ENCODE results near the gene NIM1K. TPM values are rescaled to one million over a fixed set of nuclear protein-coding genes. Genes with fewer than 3 reads are reported as not detected.

NIM1K gene
- total RNA-seq, 1 experiment from 2014 or later: 0.07 TPM

DNA sequence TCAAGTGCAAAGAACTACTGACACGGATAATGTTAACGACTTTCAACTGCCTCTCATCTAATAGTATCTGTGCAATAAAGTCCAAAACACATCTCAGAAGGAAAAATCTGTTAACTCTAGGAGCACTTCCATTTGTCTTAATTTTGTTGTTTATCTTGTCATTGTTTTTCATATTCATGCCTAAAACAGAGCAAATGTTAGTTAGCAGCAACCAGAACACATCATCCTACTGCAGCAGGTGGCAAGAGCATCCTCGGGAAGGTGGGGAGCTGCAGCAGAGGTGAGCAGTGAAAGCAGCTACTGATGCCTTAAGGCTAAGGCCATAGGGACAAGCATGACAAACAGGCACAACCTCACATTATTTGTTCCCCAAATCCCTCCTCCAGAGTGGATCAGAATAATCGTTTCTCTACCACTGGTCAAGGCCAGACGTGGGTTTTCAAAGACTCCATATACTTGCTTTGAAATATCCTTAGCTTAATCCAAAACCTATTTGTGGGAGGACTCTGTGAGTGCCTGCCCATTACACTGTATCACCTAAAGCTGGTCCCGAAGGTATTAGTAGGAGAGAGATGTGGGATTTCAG, 120.1 kb downstream of the NIM1K start (continued):
- TF ChIP-seq, protein P1, sequence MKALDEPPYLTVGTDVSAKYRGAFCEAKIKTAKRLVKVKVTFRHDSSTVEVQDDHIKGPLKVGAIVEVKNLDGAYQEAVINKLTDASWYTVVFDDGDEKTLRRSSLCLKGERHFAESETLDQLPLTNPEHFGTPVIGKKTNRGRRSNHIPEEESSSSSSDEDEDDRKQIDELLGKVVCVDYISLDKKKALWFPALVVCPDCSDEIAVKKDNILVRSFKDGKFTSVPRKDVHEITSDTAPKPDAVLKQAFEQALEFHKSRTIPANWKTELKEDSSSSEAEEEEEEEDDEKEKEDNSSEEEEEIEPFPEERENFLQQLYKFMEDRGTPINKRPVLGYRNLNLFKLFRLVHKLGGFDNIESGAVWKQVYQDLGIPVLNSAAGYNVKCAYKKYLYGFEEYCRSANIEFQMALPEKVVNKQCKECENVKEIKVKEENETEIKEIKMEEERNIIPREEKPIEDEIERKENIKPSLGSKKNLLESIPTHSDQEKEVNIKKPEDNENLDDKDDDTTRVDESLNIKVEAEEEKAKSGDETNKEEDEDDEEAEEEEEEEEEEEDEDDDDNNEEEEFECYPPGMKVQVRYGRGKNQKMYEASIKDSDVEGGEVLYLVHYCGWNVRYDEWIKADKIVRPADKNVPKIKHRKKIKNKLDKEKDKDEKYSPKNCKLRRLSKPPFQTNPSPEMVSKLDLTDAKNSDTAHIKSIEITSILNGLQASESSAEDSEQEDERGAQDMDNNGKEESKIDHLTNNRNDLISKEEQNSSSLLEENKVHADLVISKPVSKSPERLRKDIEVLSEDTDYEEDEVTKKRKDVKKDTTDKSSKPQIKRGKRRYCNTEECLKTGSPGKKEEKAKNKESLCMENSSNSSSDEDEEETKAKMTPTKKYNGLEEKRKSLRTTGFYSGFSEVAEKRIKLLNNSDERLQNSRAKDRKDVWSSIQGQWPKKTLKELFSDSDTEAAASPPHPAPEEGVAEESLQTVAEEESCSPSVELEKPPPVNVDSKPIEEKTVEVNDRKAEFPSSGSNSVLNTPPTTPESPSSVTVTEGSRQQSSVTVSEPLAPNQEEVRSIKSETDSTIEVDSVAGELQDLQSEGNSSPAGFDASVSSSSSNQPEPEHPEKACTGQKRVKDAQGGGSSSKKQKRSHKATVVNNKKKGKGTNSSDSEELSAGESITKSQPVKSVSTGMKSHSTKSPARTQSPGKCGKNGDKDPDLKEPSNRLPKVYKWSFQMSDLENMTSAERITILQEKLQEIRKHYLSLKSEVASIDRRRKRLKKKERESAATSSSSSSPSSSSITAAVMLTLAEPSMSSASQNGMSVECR (CRISPR knock-in tag; IDR thresholded peaks at IDR 0.05; ENCODE audit: borderline replicate concordance): no peak
- TF ChIP-seq NFE2L1 (CRISPR knock-in tag; IDR thresholded peaks at IDR 0.05) (no peak), SMAD3 (CRISPR knock-in tag; IDR thresholded peaks at IDR 0.05; ENCODE audit: borderline replicate concordance) (no peak), NR2C2 (CRISPR knock-in tag; IDR thresholded peaks at IDR 0.05) (no peak), OVOL2 (CRISPR knock-in tag; IDR thresholded peaks at IDR 0.05; ENCODE audit: borderline replicate concordance) (no peak), TEAD1 (CRISPR knock-in tag; IDR thresholded peaks at IDR 0.05) (no peak), HMGA2 (CRISPR knock-in tag; IDR thresholded peaks at IDR 0.05) (no peak), MYBL2 (CRISPR knock-in tag; IDR thresholded peaks at IDR 0.05) (no peak), ZNF416 (CRISPR knock-in tag; IDR thresholded peaks at IDR 0.05) (no peak), CBFB (CRISPR knock-in tag; IDR thresholded peaks at IDR 0.05; ENCODE audit: low read depth) (no peak)

GRCh38 chr5:43312699-43313034, 120.6 kb downstream of the NIM1K start:
- peak overlapping the region; percentile 91 for H3K27ac Mint-ChIP-seq
- TF ChIP-seq FOXK1 (CRISPR knock-in tag; IDR thresholded peaks at IDR 0.05): no peak
- no peak for TF ChIP-seq ELF4 (CRISPR knock-in tag; IDR thresholded peaks at IDR 0.05; ENCODE audit: low read depth)
- no peak for TF ChIP-seq ZNF263 (CRISPR knock-in tag; IDR thresholded peaks at IDR 0.05; ENCODE audit: low read depth)
- H3K36me3 Mint-ChIP-seq: peaks cover 10% of the 10 kb centered on the region
- CTCF ChIA-PET: interaction anchor here (0.9 to 3.0 kb wide), 6 partner anchors 9 to 248 kb away, joined by 3 to 31 read pairs (median 9); partner anchors contain the start of genes TMEM267 and ZNF131
- DNase-seq (ENCODE audit: low spot score) (no peak), ATAC-seq (no peak; the same call in 1 of the 2 replicates)
- peak overlapping the region; percentile 94 for H3K4me3 Mint-ChIP-seq
- peaks cover 57% of the 10 kb centered on the region for H3K4me1 Mint-ChIP-seq
- H3K9me3 Mint-ChIP-seq: peaks cover 16% of the 10 kb centered on the region
- peaks cover 3% of the 10 kb centered on the region; the same call in 1 of the 2 replicates for H3K27me3 Mint-ChIP-seq (ENCODE audit: low read depth)
- POLR2A ChIA-PET: interaction anchor here (0.6 to 2.1 kb wide), 5 partner anchors 13 to 202 kb away, joined by 3 to 15 read pairs (median 5); partner anchors contain the start of genes C5orf34, TMEM267 and ZNF131

DNA sequence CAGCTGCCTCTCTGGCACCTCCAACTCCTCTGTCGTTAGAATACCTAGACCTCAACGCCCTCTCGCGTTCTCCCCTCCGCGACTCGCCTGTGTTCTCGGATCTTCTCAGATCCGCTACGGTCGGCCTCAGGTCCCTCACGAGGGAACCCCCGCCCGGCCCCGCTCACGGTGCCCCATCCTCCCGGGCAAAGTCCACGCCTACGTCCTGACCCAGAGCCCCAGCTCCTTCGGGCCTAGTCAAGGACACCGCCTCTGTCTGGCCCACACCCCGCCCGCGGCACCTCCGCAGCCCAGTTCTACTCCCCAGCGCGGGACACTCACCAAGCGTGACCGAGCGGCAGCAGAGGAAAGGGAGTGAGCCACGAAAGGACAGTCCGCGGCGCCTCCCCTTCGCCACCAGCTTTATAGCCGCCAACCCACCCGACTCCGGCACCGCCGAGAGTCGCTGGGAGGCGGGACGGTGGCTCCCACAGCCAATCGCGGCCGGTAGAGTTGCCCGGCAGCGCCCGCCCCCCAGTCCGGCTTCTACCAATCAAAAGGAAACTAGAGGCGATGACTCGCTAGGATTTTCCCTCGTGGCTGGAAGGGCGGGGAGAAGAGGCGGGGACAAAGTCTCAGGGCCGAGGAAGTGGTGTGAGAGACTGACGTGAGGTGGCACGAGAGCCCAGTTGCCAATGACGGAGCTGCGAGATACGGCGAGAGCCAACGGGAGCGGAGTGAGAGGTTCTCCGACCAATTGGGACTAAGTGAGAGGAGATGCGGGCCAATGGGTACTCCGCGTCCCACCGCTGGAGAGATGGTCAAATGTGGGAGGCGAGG, 121.2 kb downstream of the NIM1K start, which contains the start of gene HMGCS1:
TSS of gene HMGCS1 (minus strand) at position 378 of the 819 bp plus-strand sequence. CDS start 14,447 bp downstream, outside the sequence.
- DNase-seq (ENCODE audit: low spot score): peak; percentile 98
- Mint-ChIP-seq H3K36me3 (peaks cover 10% of the 10 kb centered on the region), H3K27me3 (ENCODE audit: low read depth) (peaks cover 3% of the 10 kb centered on the region; the same call in 1 of the 2 replicates), H3K4me1 (peaks cover 52% of the 10 kb centered on the region), H3K4me3 (peak within 1 kb of the TSS; percentile 94), H3K27ac (peak within 1 kb of the TSS; percentile 99), H3K9me3 (peaks cover 16% of the 10 kb centered on the region)
- peak; percentile 97 for ATAC-seq
- ChIA-PET POLR2A (interaction anchor here (0.6 to 2.1 kb wide), 6 partner anchors 14 to 202 kb away, joined by 3 to 15 read pairs (median 5); partner anchors contain the start of genes C5orf34, TMEM267 and ZNF131), CTCF (interaction anchor here (0.6 to 3.0 kb wide), 12 partner anchors 10 to 1503 kb away, joined by 3 to 31 read pairs (median 4); partner anchors contain the start of genes C5orf34, TMEM267 and ZNF131)
- no peak for TF ChIP-seq FOXP4 (CRISPR knock-in tag; IDR thresholded peaks at IDR 0.05)
- TF ChIP-seq, protein P2, sequence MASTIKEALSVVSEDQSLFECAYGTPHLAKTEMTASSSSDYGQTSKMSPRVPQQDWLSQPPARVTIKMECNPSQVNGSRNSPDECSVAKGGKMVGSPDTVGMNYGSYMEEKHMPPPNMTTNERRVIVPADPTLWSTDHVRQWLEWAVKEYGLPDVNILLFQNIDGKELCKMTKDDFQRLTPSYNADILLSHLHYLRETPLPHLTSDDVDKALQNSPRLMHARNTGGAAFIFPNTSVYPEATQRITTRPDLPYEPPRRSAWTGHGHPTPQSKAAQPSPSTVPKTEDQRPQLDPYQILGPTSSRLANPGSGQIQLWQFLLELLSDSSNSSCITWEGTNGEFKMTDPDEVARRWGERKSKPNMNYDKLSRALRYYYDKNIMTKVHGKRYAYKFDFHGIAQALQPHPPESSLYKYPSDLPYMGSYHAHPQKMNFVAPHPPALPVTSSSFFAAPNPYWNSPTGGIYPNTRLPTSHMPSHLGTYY (CRISPR knock-in tag; IDR thresholded peaks at IDR 0.05): no peak
- TF ChIP-seq AR (CRISPR knock-in tag; IDR thresholded peaks at IDR 0.05): no peak
- TF ChIP-seq RELA (CRISPR knock-in tag; IDR thresholded peaks at IDR 0.05; ENCODE audit: borderline replicate concordance): no peak
- TF ChIP-seq ZSCAN18 (CRISPR knock-in tag; IDR thresholded peaks at IDR 0.05): no peak
